HS-5 (cell line): ENCODE measurements around the gene RNF146.
"Not testable (repeated sequence)": the region's sequence is repeated elsewhere in the genome, so short reads cannot be mapped to it uniquely, and the experiment has no call there.

Experiments used
- DNase-seq: peaks from one replicate; pipeline ENCODE4 v3.0.0-alpha.2; 2012; ENCODE audit warnings: low read depth

The RNF146 gene

GRCh38 chr6:127288705-127289104, 22.0 kb downstream of the RNF146 start:
- DNase-seq = no peak

GRCh38 chr6:127289934-127290333, 23.3 kb downstream of the RNF146 start:
- DNase-seq = no peak

- no peak for DNase-seq
Measured at GRCh38 chr6:127290391-127291265, 24.0 kb downstream of the RNF146 start.

GRCh38 chr6:127291495-127291894, 24.8 kb downstream of the RNF146 start:
- DNase-seq = no peak

- DNase-seq = no peak
Measured at GRCh38 chr6:127297502-127298070, 30.9 kb downstream of the RNF146 start.

GRCh38 chr6:127298475-127298874, 31.8 kb downstream of the RNF146 start:
- no peak for DNase-seq

GRCh38 chr6:127299522-127300240, 33.0 kb downstream of the RNF146 start:
- no peak for DNase-seq

- DNase-seq = peak; percentile 77
Measured at GRCh38 chr6:127300411-127300810, 33.7 kb downstream of the RNF146 start.

GRCh38 chr6:127301199-127301700, 34.6 kb downstream of the RNF146 start:
- DNase-seq = no peak

GRCh38 chr6:127302728-127303660, 36.3 kb downstream of the RNF146 start:
- DNase-seq = peak; percentile 32

GRCh38 chr6:127303917-127304316, 37.3 kb downstream of the RNF146 start:
- DNase-seq = no peak

GRCh38 chr6:127305741-127306140, 39.1 kb downstream of the RNF146 start:
- DNase-seq = no peak

GRCh38 chr6:127317388-127318128, 50.9 kb downstream of the RNF146 start:
- no peak for DNase-seq

GRCh38 chr6:127319686-127320085, 53.0 kb downstream of the RNF146 start:
- DNase-seq = no peak

- no peak for DNase-seq
Measured at GRCh38 chr6:127328043-127328609, 61.5 kb downstream of the RNF146 start.

GRCh38 chr6:127331256-127331655, 64.6 kb downstream of the RNF146 start:
- not testable (repeated sequence) for DNase-seq

GRCh38 chr6:127332383-127332961, 65.8 kb downstream of the RNF146 start:
- no peak for DNase-seq
